H1 (cell line): ENCODE data around the gene MBNL2. TPM values are rescaled to one million over a fixed set of nuclear protein-coding genes. Genes with fewer than 3 reads are reported as not detected.

Source experiments
- ASH2L ChIP-seq: fragments of 200-600, 300-600 bp; sonication (generic); IDR thresholded peaks from one replicate; pipeline ENCODE4 v1.7.1; 2017; ENCODE audit warnings: low read length
- EP300 ChIP-seq, 2 experiments: IDR thresholded peaks; 1 replicate in 1 of 2; 2 replicates in 1 of 2; pipeline ENCODE4 v1.6.1; 2011 to 2012; ENCODE audit warnings: low read depth in 2 of 2, low read length in 2 of 2, mild to moderate bottlenecking in 2 of 2, borderline replicate concordance in 1 of 2, inconsistent platforms in 1 of 2, moderate library complexity in 1 of 2
- HDAC2 ChIP-seq, 2 experiments: fragments of 300-600 bp in 1 of 2; sonication (generic) in 1 of 2; IDR thresholded peaks; 2 replicates each; pipeline ENCODE4 v1.6.1; 2011 to 2012; ENCODE audit warnings: low read depth in 2 of 2, low read length in 2 of 2, mild to moderate bottlenecking in 2 of 2, moderate library complexity in 2 of 2, borderline replicate concordance in 1 of 2, inconsistent platforms in 1 of 2
- HDAC6 ChIP-seq: IDR thresholded peaks from one replicate; pipeline ENCODE4 v1.7.1; 2012; ENCODE audit warnings: low read depth, mild to moderate bottlenecking, inconsistent platforms, low read length, moderate library complexity
- NANOG ChIP-seq: IDR thresholded peaks from 2 replicates; pipeline ENCODE4 v1.6.1; 2011; ENCODE audit warnings: low read length, low read depth, mild to moderate bottlenecking, inconsistent platforms; ENCODE audit not compliant: insufficient read depth, poor library complexity, severe bottlenecking
- PHF8 ChIP-seq: fragments of 200-600 bp; sonication (generic); conservative IDR thresholded peaks from 2 replicates; pipeline ENCODE4 v1.7.1; 2012; ENCODE audit warnings: low read depth, mild to moderate bottlenecking, inconsistent platforms, low read length, moderate library complexity
- RBBP5 ChIP-seq: IDR thresholded peaks from 2 replicates; pipeline ENCODE4 v1.7.1; 2012; ENCODE audit warnings: low read depth, mild to moderate bottlenecking, inconsistent platforms, low read length, moderate library complexity, borderline replicate concordance
- RFX5 ChIP-seq: IDR thresholded peaks from 2 replicates; pipeline ENCODE4 v1.6.1; 2011; ENCODE audit warnings: low read depth, low read length, improper control_type of control experiment, borderline replicate concordance
- SIX5 ChIP-seq: IDR thresholded peaks from 2 replicates; pipeline ENCODE4 v1.6.1; 2011; ENCODE audit warnings: mild to moderate bottlenecking, low read depth, low read length
- TCF12 ChIP-seq: IDR thresholded peaks from 2 replicates; pipeline ENCODE4 v1.6.1; 2011; ENCODE audit warnings: low read depth, mild to moderate bottlenecking, low read length
- polyA plus RNA-seq, 7 experiments: library from polyadenylated mRNA; depleted of rRNA in 3 of 7; stranded (reverse) in 5 of 7; unstranded in 2 of 7; fragments of >200 nt in 5 of 7; fragments of 200-250 nt in 2 of 7; gene quantifications; 1 replicate in 5 of 7; 2 replicates in 1 of 7; 4 replicates in 1 of 7; pipeline versions ENCODE4 v1.2.1 to v1.2.3, GENCODE V29; 2011 to 2013; ENCODE audit warnings: missing spikeins in 2 of 7, mixed read lengths in 2 of 7
- total RNA-seq: library from RNA; stranded (reverse); fragmentation: NEBNext Ultra II Directional; extraction: Animal tissue kit (Norgen Biotek cat#: 25700); gene quantifications from 2 replicates; pipeline ENCODE4 v1.2.1, GENCODE V29; 2021

MBNL2 gene
- total and polyA plus RNA-seq, 2 of the 8 experiments (the other 6 are each of a cell fraction or from before 2014, with no cell fraction given), result 1.0 to 2.6 TPM

DNA sequence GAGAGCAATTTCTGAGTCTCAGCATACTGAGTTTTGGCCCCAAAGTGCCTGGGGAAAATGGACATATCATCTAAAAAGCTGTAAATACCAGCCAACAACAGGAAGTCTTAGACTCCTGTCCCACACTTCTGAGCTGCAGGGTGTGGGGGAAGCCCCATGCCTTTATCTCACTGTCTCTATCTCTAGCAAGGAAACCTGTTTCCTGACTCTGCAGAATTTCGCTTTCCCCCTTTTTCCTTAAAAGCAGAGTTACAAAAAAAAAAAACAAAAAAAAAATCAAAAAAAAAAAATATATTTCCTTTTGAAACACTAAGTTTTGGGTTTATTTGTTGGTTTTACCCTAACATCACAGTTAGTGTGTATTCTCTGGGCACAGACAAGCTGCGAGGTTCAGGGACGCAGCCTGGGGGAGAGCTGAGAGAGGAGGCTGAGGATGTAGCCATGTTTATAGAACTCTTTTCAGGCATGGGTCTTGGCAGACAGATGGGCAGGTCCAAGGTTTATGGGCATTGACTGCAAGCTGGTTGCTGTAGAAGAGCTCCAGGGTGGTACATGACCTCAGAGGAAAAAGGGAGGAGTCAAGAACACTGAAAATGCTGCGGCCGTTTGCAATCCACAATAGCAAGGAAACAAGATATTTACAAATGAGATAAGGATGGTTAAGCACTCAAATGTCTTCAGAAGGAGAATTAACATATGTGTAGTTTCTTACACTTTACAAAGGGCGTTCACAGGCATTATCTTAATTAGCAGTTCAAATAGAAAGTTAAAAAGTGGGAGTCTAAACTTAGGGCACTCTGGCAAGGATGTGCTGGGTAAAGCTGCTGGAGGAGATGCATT, 4.9 kb downstream of the MBNL2 start (continued):
- TF ChIP-seq RFX5, result no peak
- TF ChIP-seq HDAC6, result no peak
- TF ChIP-seq NANOG, result peak; percentile 71
- TF ChIP-seq RBBP5, result no peak
- no peak for TF ChIP-seq SIX5
- no peak for TF ChIP-seq PHF8
- peak; percentile 79; the same call in 1 of the 2 replicates for TF ChIP-seq TCF12
- 0 out of 3 replicates have a peak, but pooled peaks of 1 of the 2 experiments have one; percentile 7 for TF ChIP-seq EP300 (IDR thresholded peaks at IDR 0.05; ENCODE audit: borderline replicate concordance in 1 of 2, low read depth in 2 of 2, low read length in 2 of 2)
- TF ChIP-seq ASH2L, result no peak
- 0 out of 4 replicates have a peak, but pooled peaks of 1 of the 2 experiments have one; percentile 34 for TF ChIP-seq HDAC2 (IDR thresholded peaks at IDR 0.05; ENCODE audit: borderline replicate concordance in 1 of 2, low read depth in 2 of 2, low read length in 2 of 2)
